ENCODE data around the gene IGSF9B.

DNA sequence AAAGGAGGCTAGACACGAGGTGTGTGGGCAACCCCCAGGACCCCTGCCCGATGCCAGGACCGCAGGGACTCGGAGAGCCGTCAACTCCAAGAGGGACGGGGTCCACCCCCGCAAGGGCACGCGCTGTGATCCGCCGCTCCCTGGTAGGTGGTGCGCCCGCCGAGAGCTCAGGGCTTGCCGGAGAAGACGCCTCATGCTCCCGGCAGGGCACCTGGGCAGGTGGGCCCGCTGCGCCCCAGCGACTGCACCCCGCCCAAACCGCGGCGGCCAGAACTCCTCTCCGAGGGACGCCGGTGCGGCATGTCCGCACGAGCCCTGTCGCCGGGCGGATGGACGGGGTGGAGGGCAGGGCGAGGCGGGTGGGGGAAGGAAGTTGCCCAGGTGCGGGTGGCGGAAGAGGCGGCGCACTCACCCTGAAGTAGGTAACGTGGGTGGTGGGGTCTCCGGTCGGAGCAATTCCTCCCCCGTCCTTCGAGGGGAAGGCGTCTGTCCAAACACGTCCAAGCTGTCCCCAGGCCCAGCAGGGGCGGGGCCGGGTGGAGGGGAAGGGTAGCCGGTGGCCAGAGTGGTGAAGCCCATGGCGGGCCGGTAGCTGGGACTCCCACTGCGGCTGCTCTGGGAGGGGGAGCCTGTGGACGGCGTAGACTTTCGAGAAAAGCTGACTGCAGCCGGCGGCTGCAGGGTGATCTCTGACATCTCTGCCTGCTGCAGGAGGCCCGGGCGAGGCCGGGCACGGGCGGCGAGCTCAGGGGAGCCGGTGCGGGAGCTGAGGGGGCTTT is 37.2 kb downstream of the IGSF9B start:
- TF ChIP-seq ZFP3 (CRISPR knock-in tag; IDR thresholded peaks at IDR 0.05) (no peak), TSHZ2 (CRISPR knock-in tag; IDR thresholded peaks at IDR 0.05) (no peak), ISL1 (CRISPR knock-in tag; IDR thresholded peaks at IDR 0.05) (no peak), GLIS3 (CRISPR knock-in tag; IDR thresholded peaks at IDR 0.05) (no peak), ZNF70 (CRISPR knock-in tag; IDR thresholded peaks at IDR 0.05) (no peak), ZNF8 (CRISPR knock-in tag; IDR thresholded peaks at IDR 0.05) (no peak), CSDC2 (CRISPR knock-in tag; IDR thresholded peaks at IDR 0.05) (no peak)
- TF ChIP-seq, protein P1, sequence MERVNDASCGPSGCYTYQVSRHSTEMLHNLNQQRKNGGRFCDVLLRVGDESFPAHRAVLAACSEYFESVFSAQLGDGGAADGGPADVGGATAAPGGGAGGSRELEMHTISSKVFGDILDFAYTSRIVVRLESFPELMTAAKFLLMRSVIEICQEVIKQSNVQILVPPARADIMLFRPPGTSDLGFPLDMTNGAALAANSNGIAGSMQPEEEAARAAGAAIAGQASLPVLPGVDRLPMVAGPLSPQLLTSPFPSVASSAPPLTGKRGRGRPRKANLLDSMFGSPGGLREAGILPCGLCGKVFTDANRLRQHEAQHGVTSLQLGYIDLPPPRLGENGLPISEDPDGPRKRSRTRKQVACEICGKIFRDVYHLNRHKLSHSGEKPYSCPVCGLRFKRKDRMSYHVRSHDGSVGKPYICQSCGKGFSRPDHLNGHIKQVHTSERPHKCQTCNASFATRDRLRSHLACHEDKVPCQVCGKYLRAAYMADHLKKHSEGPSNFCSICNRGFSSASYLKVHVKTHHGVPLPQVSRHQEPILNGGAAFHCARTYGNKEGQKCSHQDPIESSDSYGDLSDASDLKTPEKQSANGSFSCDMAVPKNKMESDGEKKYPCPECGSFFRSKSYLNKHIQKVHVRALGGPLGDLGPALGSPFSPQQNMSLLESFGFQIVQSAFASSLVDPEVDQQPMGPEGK (CRISPR knock-in tag; IDR thresholded peaks at IDR 0.05; ENCODE audit: borderline replicate concordance), result no peak
